HEK293 (cell line): ENCODE results near the gene AMZ2.
"Not testable (repeated sequence)": the region's sequence is repeated elsewhere in the genome, so short reads cannot be mapped to it uniquely, and the experiment has no call there.

Experiments used
- CTCF ChIA-PET: fragments of 350-600 bp; formaldehyde crosslinking; extraction: SDS; loops from one replicate; lab custom pipeline; 2021; ENCODE audit warnings: antibody characterized with exemption; lab: Yijun Ruan, JAX
- POLR2A ChIA-PET: fragments of 300-600 bp; formaldehyde crosslinking; extraction: SDS; loops from one replicate; lab custom pipeline; 2020; ENCODE audit warnings: antibody characterized with exemption, inconsistent platforms; lab: Yijun Ruan, JAX
- H3K27ac ChIP-seq: fragments of 200-500 bp; sonication (Bioruptor generic); 2 replicates; pipeline ENCODE4 v1.5.1; 2014; ENCODE audit warnings: low read depth, low read length, control low read depth, inconsistent platforms; ENCODE audit errors: extremely low read depth
- H3K36me3 ChIP-seq, 2 experiments: fragments of 200-500 bp in 1 of 2; sonication (Bioruptor generic) in 1 of 2; 1 replicate in 1 of 2; 2 replicates in 1 of 2; pipeline ENCODE4 v1.5.1; 2014 to 2017; ENCODE audit warnings: inconsistent platforms in 2 of 2, low read length in 2 of 2; ENCODE audit not compliant: control insufficient read depth in 2 of 2, insufficient read depth in 1 of 2
- H3K4me1 ChIP-seq: fragments of 200-500 bp; sonication (Bioruptor generic); 2 replicates; pipeline ENCODE4 v1.5.1; 2014; ENCODE audit warnings: mild to moderate bottlenecking, low read length, inconsistent platforms; ENCODE audit not compliant: control insufficient read depth, insufficient read depth
- H3K4me3 ChIP-seq: 2 replicates; pipeline ENCODE4 v1.5.1; 2011; ENCODE audit warnings: low read depth, mild to moderate bottlenecking, control low read depth, low read length, moderate library complexity
- H3K9me3 ChIP-seq: fragments of 200-500 bp; sonication (Bioruptor generic); 2 replicates; pipeline ENCODE4 v1.5.1; 2014; ENCODE audit warnings: low read depth, low read length, inconsistent platforms; ENCODE audit not compliant: control insufficient read depth, insufficient read depth
- BCL11A ChIP-seq: fragments of 450-650 bp; formaldehyde crosslinking; IDR thresholded peaks from 2 replicates; pipeline ENCODE4 v1.5.1; 2016; ENCODE audit warnings: low read depth, missing biosample characterization, missing genetic modification characterization
- HOXD13 ChIP-seq: sonication (generic); formaldehyde crosslinking; IDR thresholded peaks from 2 replicates; pipeline ENCODE4 v1.8.0; 2022; ENCODE audit warnings: missing genetic modification reagents, borderline replicate concordance
- IKZF3 ChIP-seq: fragments of 450-650 bp; IDR thresholded peaks from 2 replicates; pipeline ENCODE4 v1.5.0; 2018; ENCODE audit warnings: missing biosample characterization, mild to moderate bottlenecking, missing genetic modification characterization, moderate library complexity
- KLF16 ChIP-seq: fragments of 450-650 bp; formaldehyde crosslinking; IDR thresholded peaks from 2 replicates; pipeline ENCODE4 v1.5.1; 2017; ENCODE audit warnings: missing biosample characterization, missing genetic modification characterization
- KLF9 ChIP-seq: fragments of 450-650 bp; formaldehyde crosslinking; IDR thresholded peaks from 2 replicates; pipeline ENCODE4 v1.5.1; 2016; ENCODE audit warnings: missing biosample characterization, missing genetic modification characterization, low read depth
- MEIS1 ChIP-seq: sonication (generic); formaldehyde crosslinking; IDR thresholded peaks from 2 replicates; pipeline ENCODE4 v1.8.1; 2022; ENCODE audit warnings: missing genetic modification reagents, mild to moderate bottlenecking, borderline replicate concordance
- SCRT1 ChIP-seq: fragments of 450-650 bp; formaldehyde crosslinking; IDR thresholded peaks from 2 replicates; pipeline ENCODE4 v1.5.1; 2016; ENCODE audit warnings: missing biosample characterization, missing genetic modification characterization, borderline replicate concordance
- WT1 ChIP-seq: fragments of 450-650 bp; formaldehyde crosslinking; IDR thresholded peaks from 2 replicates; pipeline ENCODE4 v1.5.1; 2016; ENCODE audit warnings: missing biosample characterization, missing genetic modification characterization
- ZBTB11 ChIP-seq: fragments of 450-650 bp; formaldehyde crosslinking; conservative IDR thresholded peaks from 2 replicates; pipeline ENCODE4 v1.5.1; 2016; ENCODE audit warnings: low read depth, missing biosample characterization, missing genetic modification characterization
- ZBTB48 ChIP-seq: fragments of 450-650 bp; formaldehyde crosslinking; IDR thresholded peaks from 2 replicates; pipeline ENCODE4 v1.5.1; 2016; ENCODE audit warnings: missing biosample characterization, missing genetic modification characterization
- ZNF155 ChIP-seq: fragments of 450-650 bp; formaldehyde crosslinking; IDR thresholded peaks from 2 replicates; pipeline ENCODE4 v1.5.1; 2016; ENCODE audit warnings: missing biosample characterization, missing genetic modification characterization
- ZNF311 ChIP-seq: fragments of 450-650 bp; formaldehyde crosslinking; IDR thresholded peaks from 2 replicates; pipeline ENCODE4 v1.5.1; 2017; ENCODE audit warnings: missing biosample characterization, missing genetic modification characterization, borderline replicate concordance
- ZNF37A ChIP-seq: fragments of 450-650 bp; IDR thresholded peaks from 2 replicates; pipeline ENCODE4 v1.5.1; 2018; ENCODE audit warnings: missing biosample characterization, missing genetic modification characterization
- ZNF391 ChIP-seq: fragments of 450-650 bp; formaldehyde crosslinking; IDR thresholded peaks from 2 replicates; pipeline ENCODE4 v1.5.1; 2016; ENCODE audit warnings: low read depth, missing biosample characterization, missing genetic modification characterization, borderline replicate concordance
- ZNF423 ChIP-seq: fragments of 450-650 bp; formaldehyde crosslinking; IDR thresholded peaks from 2 replicates; pipeline ENCODE4 v1.5.1; 2016; ENCODE audit warnings: missing biosample characterization, missing genetic modification characterization
- ZNF585B ChIP-seq: fragments of 450-650 bp; formaldehyde crosslinking; IDR thresholded peaks from 2 replicates; pipeline ENCODE4 v1.5.1; 2016; ENCODE audit warnings: missing biosample characterization, missing genetic modification characterization
- ZNF624 ChIP-seq: fragments of 450-650 bp; formaldehyde crosslinking; IDR thresholded peaks from 2 replicates; pipeline ENCODE4 v1.5.1; 2017; ENCODE audit warnings: missing biosample characterization, missing genetic modification characterization
- ZNF664 ChIP-seq: fragments of 450-650 bp; formaldehyde crosslinking; IDR thresholded peaks from 2 replicates; pipeline ENCODE4 v1.5.1; 2016; ENCODE audit warnings: missing biosample characterization, missing genetic modification characterization
- ZNF768 ChIP-seq: fragments of 450-650 bp; formaldehyde crosslinking; IDR thresholded peaks from 2 replicates; pipeline ENCODE4 v1.5.1; 2018; ENCODE audit warnings: missing biosample characterization, mild to moderate bottlenecking, missing genetic modification characterization
- ZNF776 ChIP-seq: fragments of 450-650 bp; formaldehyde crosslinking; IDR thresholded peaks from 2 replicates; pipeline ENCODE4 v1.5.0; 2017; ENCODE audit warnings: missing biosample characterization, missing genetic modification characterization, borderline replicate concordance
- TF ChIP-seq, protein P1 (sequence below): fragments of 450-650 bp; formaldehyde crosslinking; IDR thresholded peaks from 2 replicates; pipeline ENCODE4 v1.5.1; 2017; ENCODE audit warnings: missing biosample characterization, missing genetic modification characterization
- TF ChIP-seq, protein P2 (sequence below): fragments of 450-650 bp; formaldehyde crosslinking; IDR thresholded peaks from 2 replicates; pipeline ENCODE4 v1.5.0; 2017; ENCODE audit warnings: missing biosample characterization, missing genetic modification characterization, borderline replicate concordance

AMZ2 gene

DNA sequence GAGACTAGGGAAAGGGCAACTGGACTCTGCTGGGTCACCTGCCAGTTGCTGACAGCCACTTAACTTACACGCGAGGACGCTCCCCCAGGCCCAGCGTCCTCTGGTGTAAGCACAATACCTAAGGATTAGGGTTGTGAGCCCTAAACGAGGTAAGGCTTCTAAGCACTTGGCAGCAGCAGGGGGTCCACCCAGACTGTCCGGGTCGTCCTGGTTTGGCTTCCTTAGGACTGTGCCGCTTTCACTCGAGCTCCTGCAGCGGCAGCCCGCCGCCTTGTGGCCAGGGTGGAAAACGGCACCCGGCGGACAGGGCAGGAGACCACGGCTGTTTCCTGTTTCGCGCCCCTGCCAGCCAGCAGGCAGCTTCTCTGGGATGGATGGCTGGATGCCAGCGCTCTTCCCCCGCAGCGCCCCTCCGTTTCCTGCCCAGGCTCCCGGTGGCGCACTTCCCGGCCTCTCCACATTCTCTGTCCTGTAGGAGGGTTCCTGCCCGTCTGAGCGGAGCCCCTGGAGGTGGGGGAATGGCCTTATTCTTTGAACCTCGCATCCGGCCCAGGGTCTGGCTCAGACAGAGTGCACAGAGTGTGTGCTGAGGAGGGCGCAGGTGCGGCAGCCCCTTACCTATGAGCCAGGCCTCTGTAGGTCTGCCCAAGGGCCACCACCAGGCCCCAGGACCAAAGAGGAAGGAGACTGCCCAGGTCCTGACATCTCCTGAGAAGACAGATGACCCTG lies 47.0 kb upstream of the AMZ2 start (continued):
- TF ChIP-seq HOXD13 (CRISPR knock-in tag) (no peak), ZBTB48 (peak; percentile 38; the same call in 1 of the 2 replicates), SCRT1 (no peak), BCL11A (tag by site-specific recombination) (peak; percentile 69; the same call in 1 of the 2 replicates), KLF16 (tag by site-specific recombination) (no peak), ZNF664 (no peak)

- CTCF ChIA-PET: interaction anchor here (0.6 to 7.8 kb wide), 30 partner anchors 9 to 568 kb away, joined by 3 to 101 read pairs (median 4); no protein-coding TSS in a partner anchor
- POLR2A ChIA-PET: interaction anchor here (1.3 to 1.8 kb wide), 2 partner anchors 21 to 29 kb away, joined by 4 read pairs; no protein-coding TSS in a partner anchor
These were observed 46.4 kb upstream of the AMZ2 start for GRCh38 chr17:68201418-68201771.

GRCh38 chr17:68202321-68202720 lies 45.5 kb upstream of the AMZ2 start:
- H3K27ac ChIP-seq, POLR2A ChIA-PET: not testable (repeated sequence)
- CTCF ChIA-PET: interaction anchor here (0.7 to 7.8 kb wide), 6 partner anchors 10 to 261 kb away, joined by 3 to 101 read pairs (median 7); no protein-coding TSS in a partner anchor

More at GRCh38 chr17:68201418-68201771, 46.4 kb upstream of the AMZ2 start:
- TF ChIP-seq ZNF768 (tag by site-specific recombination): peak; percentile 63; the same call in 1 of the 2 replicates
- TF ChIP-seq, all 188 proteins: peak for 1; not testable (repeated sequence) for 187
- not testable (repeated sequence) for H3K27ac ChIP-seq, H3K4me3 ChIP-seq, H3K36me3 ChIP-seq, H3K9me3 ChIP-seq, H3K4me1 ChIP-seq

DNA sequence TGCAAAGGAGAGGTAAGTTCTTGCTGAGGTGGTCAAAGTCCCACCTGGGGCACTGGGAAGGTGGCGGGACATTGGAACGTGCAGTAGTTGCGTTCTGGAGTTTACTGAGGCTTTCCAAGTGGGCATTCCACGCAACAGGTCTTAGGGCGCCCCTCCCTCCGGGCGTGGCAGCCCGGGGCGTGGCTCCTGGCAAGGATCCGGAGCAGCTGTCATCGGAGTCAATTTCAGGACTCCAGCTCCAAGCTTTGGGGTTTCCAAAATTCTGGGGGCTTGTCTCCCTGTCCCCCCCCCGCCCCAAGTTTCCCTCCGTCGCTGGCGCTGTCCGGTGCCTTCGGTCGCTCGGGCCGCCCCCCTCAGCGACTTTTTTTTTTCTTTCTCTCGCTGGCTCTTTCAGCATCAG lies 43.1 kb upstream of the AMZ2 start:
- Histone ChIP-seq H3K4me1 (peaks cover 5% of the 10 kb centered on the region; the same call in 1 of the 2 replicates), H3K27ac (no peak overlapping the region; the same call in 1 of the 2 replicates), H3K36me3 (peaks cover 3 to 9% of the 10 kb centered on the region in 2 experiments), H3K4me3 (peak overlapping the region; percentile 90), H3K9me3 (no peaks in the 10 kb centered on the region)
- POLR2A ChIA-PET: interaction anchor here (1.7 to 3.1 kb wide), 2 partner anchors 43 to 169 kb away, joined by 6 to 19 read pairs; partner anchors contain the start of genes AMZ2 and KPNA2
- CTCF ChIA-PET: interaction anchor here (0.6 to 7.8 kb wide), 17 partner anchors 16 to 830 kb away, joined by 3 to 101 read pairs (median 3); partner anchors contain the start of genes SLC16A6 and WIPI1
- TF ChIP-seq IKZF3 (tag by site-specific recombination) (0 out of 2 replicates have a peak, but pooled peaks have one; percentile 8), ZNF585B (no peak), ZNF423 (tag by site-specific recombination) (no peak), ZNF776 (tag by site-specific recombination) (no peak), ZNF155 (tag by site-specific recombination) (no peak), ZNF311 (no peak), ZNF391 (tag by site-specific recombination) (no peak), KLF9 (tag by site-specific recombination) (0 out of 2 replicates have a peak, but pooled peaks have one; percentile 53), MEIS1 (CRISPR knock-in tag) (no peak), ZNF37A (no peak), WT1 (no peak), SCRT1 (peak; percentile 91; the same call in 1 of the 2 replicates), ZBTB11 (tag by site-specific recombination) (no peak), ZNF624 (tag by site-specific recombination) (no peak)
- TF ChIP-seq, protein P1, sequence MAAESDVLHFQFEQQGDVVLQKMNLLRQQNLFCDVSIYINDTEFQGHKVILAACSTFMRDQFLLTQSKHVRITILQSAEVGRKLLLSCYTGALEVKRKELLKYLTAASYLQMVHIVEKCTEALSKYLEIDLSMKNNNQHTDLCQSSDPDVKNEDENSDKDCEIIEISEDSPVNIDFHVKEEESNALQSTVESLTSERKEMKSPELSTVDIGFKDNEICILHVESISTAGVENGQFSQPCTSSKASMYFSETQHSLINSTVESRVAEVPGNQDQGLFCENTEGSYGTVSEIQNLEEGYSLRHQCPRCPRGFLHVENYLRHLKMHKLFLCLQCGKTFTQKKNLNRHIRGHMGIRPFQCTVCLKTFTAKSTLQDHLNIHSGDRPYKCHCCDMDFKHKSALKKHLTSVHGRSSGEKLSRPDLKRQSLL: no peak
- TF ChIP-seq, protein P2, sequence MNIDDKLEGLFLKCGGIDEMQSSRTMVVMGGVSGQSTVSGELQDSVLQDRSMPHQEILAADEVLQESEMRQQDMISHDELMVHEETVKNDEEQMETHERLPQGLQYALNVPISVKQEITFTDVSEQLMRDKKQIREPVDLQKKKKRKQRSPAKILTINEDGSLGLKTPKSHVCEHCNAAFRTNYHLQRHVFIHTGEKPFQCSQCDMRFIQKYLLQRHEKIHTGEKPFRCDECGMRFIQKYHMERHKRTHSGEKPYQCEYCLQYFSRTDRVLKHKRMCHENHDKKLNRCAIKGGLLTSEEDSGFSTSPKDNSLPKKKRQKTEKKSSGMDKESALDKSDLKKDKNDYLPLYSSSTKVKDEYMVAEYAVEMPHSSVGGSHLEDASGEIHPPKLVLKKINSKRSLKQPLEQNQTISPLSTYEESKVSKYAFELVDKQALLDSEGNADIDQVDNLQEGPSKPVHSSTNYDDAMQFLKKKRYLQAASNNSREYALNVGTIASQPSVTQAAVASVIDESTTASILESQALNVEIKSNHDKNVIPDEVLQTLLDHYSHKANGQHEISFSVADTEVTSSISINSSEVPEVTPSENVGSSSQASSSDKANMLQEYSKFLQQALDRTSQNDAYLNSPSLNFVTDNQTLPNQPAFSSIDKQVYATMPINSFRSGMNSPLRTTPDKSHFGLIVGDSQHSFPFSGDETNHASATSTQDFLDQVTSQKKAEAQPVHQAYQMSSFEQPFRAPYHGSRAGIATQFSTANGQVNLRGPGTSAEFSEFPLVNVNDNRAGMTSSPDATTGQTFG (tag by site-specific recombination): no peak

More at GRCh38 chr17:68202321-68202720, 45.5 kb upstream of the AMZ2 start:
- not testable (repeated sequence) for H3K4me3 ChIP-seq, H3K4me1 ChIP-seq, H3K9me3 ChIP-seq, H3K36me3 ChIP-seq
